H9 (cell line): Measurements from ENCODE around the gene GRIN2A. TPM values are rescaled to one million over a fixed set of nuclear protein-coding genes. Genes with fewer than 3 reads are reported as not detected.

Experiments
- DNase-seq: peaks from one replicate; pipeline ENCODE4 v3.0.0-alpha.2; 2017
- H2AFZ ChIP-seq: one replicate; pipeline ENCODE4 v1.6.1; 2013; ENCODE audit warnings: mild to moderate bottlenecking, low read length, control low read depth, moderate library complexity
- H2AK5ac ChIP-seq: 2 replicates; pipeline ENCODE4 v1.6.1; 2013; ENCODE audit warnings: low read length, control low read depth, mixed read lengths; ENCODE audit not compliant: insufficient read length
- H2BK120ac ChIP-seq: one replicate; pipeline ENCODE4 v1.6.1; 2013; ENCODE audit warnings: low read depth, mild to moderate bottlenecking, low read length, control low read depth, inconsistent platforms; ENCODE audit not compliant: poor library complexity, severe bottlenecking
- H2BK12ac ChIP-seq: 2 replicates; pipeline ENCODE4 v1.6.1; 2013; ENCODE audit warnings: low read length, control low read depth, mixed read lengths, low read depth; ENCODE audit not compliant: insufficient read length
- H2BK15ac ChIP-seq: 2 replicates; pipeline ENCODE4 v1.6.1; 2013; ENCODE audit warnings: low read depth, low read length, control low read depth
- H2BK20ac ChIP-seq: one replicate; pipeline ENCODE4 v1.6.1; 2013; ENCODE audit warnings: low read depth, mild to moderate bottlenecking, low read length, control low read depth, inconsistent platforms; ENCODE audit not compliant: poor library complexity, severe bottlenecking
- H2BK5ac ChIP-seq: 2 replicates; pipeline ENCODE4 v1.6.1; 2013; ENCODE audit warnings: low read length, control low read depth, mixed read lengths; ENCODE audit not compliant: insufficient read length
- H3K14ac ChIP-seq: 2 replicates; pipeline ENCODE4 v1.6.1; 2013; ENCODE audit warnings: low read length, control low read depth; ENCODE audit not compliant: insufficient read depth
- H3K18ac ChIP-seq: 2 replicates; pipeline ENCODE4 v1.6.1; 2013; ENCODE audit warnings: low read depth, mild to moderate bottlenecking, mixed read lengths, low read length, control low read depth; ENCODE audit not compliant: insufficient read length
- H3K23ac ChIP-seq: 2 replicates; pipeline ENCODE4 v1.6.1; 2013; ENCODE audit warnings: low read length, control low read depth, mixed read lengths, low read depth; ENCODE audit not compliant: insufficient read length
- H3K23me2 ChIP-seq: 2 replicates; pipeline ENCODE4 v1.6.1; 2013; ENCODE audit warnings: low read depth, mild to moderate bottlenecking, mixed read lengths, low read length, control low read depth; ENCODE audit not compliant: insufficient read length, poor library complexity, severe bottlenecking
- H3K27ac ChIP-seq: 2 replicates; pipeline ENCODE4 v1.5.1; 2013; ENCODE audit warnings: low read length, control low read depth, mixed read lengths, low read depth; ENCODE audit not compliant: insufficient read length
- H3K27me3 ChIP-seq: 2 replicates; pipeline ENCODE4 v1.6.1; 2013; ENCODE audit warnings: low read length, control low read depth, inconsistent platforms; ENCODE audit not compliant: insufficient read depth
- H3K4ac ChIP-seq: 2 replicates; pipeline ENCODE4 v1.6.1; 2013; ENCODE audit warnings: low read depth, mild to moderate bottlenecking, control low read depth, inconsistent platforms, low read length, moderate library complexity
- H3K4me1 ChIP-seq: 2 replicates; pipeline ENCODE4 v1.6.1; 2013; ENCODE audit warnings: low read length, control low read depth, inconsistent platforms; ENCODE audit not compliant: insufficient read depth
- H3K4me2 ChIP-seq: 2 replicates; pipeline ENCODE4 v1.6.1; 2013; ENCODE audit warnings: low read length, control low read depth, mixed read lengths; ENCODE audit not compliant: insufficient read length, insufficient read depth
- H3K56ac ChIP-seq: 2 replicates; pipeline ENCODE4 v1.6.1; 2013; ENCODE audit warnings: low read depth, mild to moderate bottlenecking, mixed read lengths, low read length, control low read depth; ENCODE audit not compliant: insufficient read length
- H3K79me1 ChIP-seq: 2 replicates; pipeline ENCODE4 v1.6.1; 2013; ENCODE audit warnings: low read depth, mild to moderate bottlenecking, moderate library complexity, low read length, control low read depth, inconsistent platforms; ENCODE audit not compliant: insufficient read depth, poor library complexity, severe bottlenecking
- H3K79me2 ChIP-seq: 2 replicates; pipeline ENCODE4 v1.6.1; 2013; ENCODE audit warnings: low read length, control low read depth, inconsistent platforms; ENCODE audit not compliant: insufficient read depth
- H3K9ac ChIP-seq: 2 replicates; pipeline ENCODE4 v1.6.1; 2013; ENCODE audit warnings: low read length, control low read depth, mixed read lengths; ENCODE audit not compliant: insufficient read length; ENCODE audit errors: extremely low read depth
- H3K9me3 ChIP-seq: one replicate; pipeline ENCODE4 v1.6.1; 2013; ENCODE audit warnings: low read depth, low read length, inconsistent platforms; ENCODE audit not compliant: control insufficient read depth
- H3T11ph ChIP-seq: one replicate; pipeline ENCODE4 v1.6.1; 2013; ENCODE audit warnings: mild to moderate bottlenecking, low read length, control low read depth, inconsistent platforms
- H4K20me1 ChIP-seq: one replicate; pipeline ENCODE4 v1.6.1; 2013; ENCODE audit not compliant: control insufficient read depth, insufficient read length, insufficient read depth
- H4K5ac ChIP-seq: 2 replicates; pipeline ENCODE4 v1.6.1; 2013; ENCODE audit warnings: low read depth, mild to moderate bottlenecking, mixed read lengths, low read length, control low read depth; ENCODE audit not compliant: insufficient read length
- H4K8ac ChIP-seq: replicated peaks from 2 replicates; pipeline ENCODE4 v1.6.1; 2013; ENCODE audit warnings: low read length, control low read depth, mixed read lengths, low read depth; ENCODE audit not compliant: insufficient read length
- H4K91ac ChIP-seq: 2 replicates; pipeline ENCODE4 v1.6.1; 2013; ENCODE audit warnings: low read depth, mild to moderate bottlenecking, moderate library complexity, mixed read lengths, low read length, control low read depth; ENCODE audit not compliant: insufficient read length
- H3K27ac Mint-ChIP-seq, 3 experiments: 2 replicates in 2 of 3; 3 replicates in 1 of 3; pipeline ENCODE4 v1.8.0; 2020 to 2021; ENCODE audit warnings: mixed read lengths in 3 of 3, mild to moderate bottlenecking in 1 of 3, moderate library complexity in 1 of 3
- H3K27me3 Mint-ChIP-seq: 2 replicates; pipeline ENCODE4 v1.8.0; 2021; ENCODE audit warnings: low read depth, mild to moderate bottlenecking, moderate library complexity, mixed read lengths
- H3K36me3 Mint-ChIP-seq, 3 experiments: 2 replicates in 2 of 3; 3 replicates in 1 of 3; pipeline ENCODE4 v1.8.0; 2020 to 2021; ENCODE audit warnings: low read depth in 3 of 3, mixed read lengths in 3 of 3; ENCODE audit not compliant: insufficient read depth in 1 of 3
- H3K4me1 Mint-ChIP-seq, 2 experiments: 2 replicates each; pipeline ENCODE4 v1.8.0; 2020; ENCODE audit warnings: mixed read lengths in 2 of 2
- H3K4me3 Mint-ChIP-seq, 2 experiments: 2 replicates in 1 of 2; 3 replicates in 1 of 2; pipeline ENCODE4 v1.8.0; 2020 to 2021; ENCODE audit warnings: mild to moderate bottlenecking in 2 of 2, mixed read lengths in 2 of 2, moderate library complexity in 1 of 2
- H3K9me3 Mint-ChIP-seq, 2 experiments: 2 replicates in 1 of 2; 3 replicates in 1 of 2; pipeline ENCODE4 v1.8.0; 2020; ENCODE audit warnings: mild to moderate bottlenecking in 2 of 2, mixed read lengths in 2 of 2, moderate library complexity in 1 of 2
- CTCF ChIP-seq: fragments of 200-600 bp; sonication (generic); conservative IDR thresholded peaks from 3 replicates; pipeline ENCODE4 v1.8.0; 2021; ENCODE audit warnings: antibody characterized with exemption, mild to moderate bottlenecking
- WGBS: extraction: QIAGEN DNeasy Blood & Tissue Kit; methylation state at CpG from one replicate; pipeline ENCODE4 v1.1.7; 2013; ENCODE audit warnings: missing lambda C conversion rate, low lambda C conversion rate, mixed read lengths; ENCODE audit not compliant: insufficient read length; ENCODE audit errors: extremely low coverage; 5-methylcytosine and 5-hydroxymethylcytosine counted together
- total RNA-seq: library from RNA; stranded (reverse); gene quantifications from 2 replicates; pipeline ENCODE4 v1.2.1, GENCODE V29; 2021

Gene GRIN2A
- total RNA-seq, 1 experiment from 2014 or later: 1.5 TPM

- no peaks in the 10 kb centered on the region; the same call in 1 of the 2 replicates for H3K4me1 ChIP-seq
- Mint-ChIP-seq H3K27ac (no peak overlapping the region), H3K9me3 (peaks cover 0 to 1% of the 10 kb centered on the region in 2 experiments; a peak in 2 of 5 replicates), H3K4me1 (peaks cover 29 to 33% of the 10 kb centered on the region in 2 experiments), H3K36me3 (no peaks in the 10 kb centered on the region), H3K27me3 (peaks cover 49% of the 10 kb centered on the region), H3K4me3 (no peak overlapping the region)
- H2BK120ac ChIP-seq: no peak overlapping the region
- no peak overlapping the region for H3K4ac ChIP-seq
- H3T11ph ChIP-seq: no peak overlapping the region
- no peak overlapping the region for H2BK15ac ChIP-seq
- H3K4me2 ChIP-seq: no peak overlapping the region
- H2BK5ac ChIP-seq: no peak overlapping the region
- no CpG with 5 or more reads among the region's 5 CpGs for WGBS
- H4K8ac ChIP-seq: no peak overlapping the region
- H3K9ac ChIP-seq: no peak overlapping the region
- no peaks in the 10 kb centered on the region for H3K9me3 ChIP-seq
- H3K79me2 ChIP-seq: no peaks in the 10 kb centered on the region
- H2BK12ac ChIP-seq: no peak overlapping the region
- no peak overlapping the region for H3K18ac ChIP-seq
- no peak overlapping the region for H4K5ac ChIP-seq
- no peak for DNase-seq
- no peaks in the 10 kb centered on the region for H3K23me2 ChIP-seq
- H3K56ac ChIP-seq: no peak overlapping the region
- H3K23ac ChIP-seq: no peak overlapping the region
- no peak overlapping the region for H4K91ac ChIP-seq
- H2AFZ ChIP-seq: no peak overlapping the region
- no peaks in the 10 kb centered on the region; the same call in 1 of the 2 replicates for H3K27me3 ChIP-seq
- H3K27ac ChIP-seq: no peak overlapping the region
- peaks cover 2% of the 10 kb centered on the region for H4K20me1 ChIP-seq
- H2AK5ac ChIP-seq: no peak overlapping the region
- no peak overlapping the region for H3K14ac ChIP-seq
- TF ChIP-seq CTCF: no peak
- H3K79me1 ChIP-seq: no peaks in the 10 kb centered on the region
- H2BK20ac ChIP-seq: no peak overlapping the region
Measured at GRCh38 chr16:9957433-9957832, 224.8 kb downstream of the GRIN2A start.
